B cell (primary cell): Measurements from ENCODE around the gene KAT2A. TPM values are rescaled to one million over a fixed set of nuclear protein-coding genes. Genes with fewer than 3 reads are reported as not detected.

Experiments
- ATAC-seq: fragments of 200-7000 bp; cut with Tn5 transposase; one replicate; pipeline ENCODE4 v1.10.0; 2021; ENCODE audit warnings: low read depth, mild to moderate bottlenecking, moderate number of reproducible peaks, moderate library complexity
- CTCF ChIA-PET: fragments of 350-600 bp; sonication (Branson Sonifier 250); formaldehyde crosslinking; loops from one replicate; lab custom pipeline; 2021; ENCODE audit warnings: antibody characterized with exemption, inconsistent platforms; lab: Charles Lee
- POLR2A ChIA-PET: fragments of 350-600 bp; sonication (Branson Sonifier 250); formaldehyde crosslinking; loops from one replicate; lab custom pipeline; 2021; ENCODE audit warnings: antibody characterized with exemption; lab: Charles Lee
- DNase-seq: peaks from one replicate; pipeline ENCODE4 v3.0.0; 2013
- H2AFZ ChIP-seq: 2 replicates; pipeline ENCODE4 v1.6.1; 2012; ENCODE audit warnings: mild to moderate bottlenecking, low read depth, low read length; ENCODE audit not compliant: insufficient read depth, poor library complexity, severe bottlenecking
- H3K27ac ChIP-seq, 2 donors: 1 replicate in 1 of 2; 2 replicates in 1 of 2; pipeline ENCODE4 v1.5.1; 2012 to 2013; ENCODE audit warnings: low read length in 2 of 2, mild to moderate bottlenecking in 2 of 2, moderate library complexity in 1 of 2
- H3K27me3 ChIP-seq, 4 experiments: fragments of 200-600 bp in 1 of 4; sonication (generic) in 1 of 4; replicated peaks in 1 of 4; 1 replicate in 2 of 4; 2 replicates in 2 of 4; pipeline versions ENCODE4 v1.6.1 to v1.7.0; 2013 to 2016; ENCODE audit warnings: low read length in 3 of 4, mild to moderate bottlenecking in 2 of 4, mixed read lengths in 1 of 4, moderate library complexity in 1 of 4; ENCODE audit not compliant: insufficient read depth in 4 of 4, control insufficient read depth in 3 of 4; ENCODE audit errors: control extremely low read depth in 1 of 4
- H3K36me3 ChIP-seq, 2 experiments: replicated peaks in 1 of 2; 1 replicate in 1 of 2; 2 replicates in 1 of 2; pipeline versions ENCODE4 v1.6.1 to v1.7.1; 2013; ENCODE audit warnings: low read length in 1 of 2; ENCODE audit not compliant: insufficient read depth in 2 of 2, control insufficient read depth in 1 of 2; ENCODE audit errors: control extremely low read depth in 1 of 2, extremely low read depth in 1 of 2
- H3K4me1 ChIP-seq, 2 donors: fragments of 200-600 bp in 1 of 2; sonication (generic) in 1 of 2; 1 replicate in 1 of 2; 2 replicates in 1 of 2; pipeline versions ENCODE4 v1.5.1 to v1.6.1; 2013 to 2017; ENCODE audit warnings: low read length in 2 of 2; ENCODE audit not compliant: control insufficient read depth in 2 of 2, insufficient read depth in 2 of 2
- H3K4me2 ChIP-seq: replicated peaks from 2 replicates; pipeline ENCODE3; 2012; ENCODE audit warnings: mild to moderate bottlenecking, low read depth, low read length; ENCODE audit not compliant: poor library complexity, severe bottlenecking
- H3K4me3 ChIP-seq, 5 experiments: fragments of 200-600 bp in 1 of 5; sonication (generic) in 1 of 5; 1 replicate in 3 of 5; 2 replicates in 2 of 5; pipeline versions ENCODE4 v1.5.1 to v1.7.0; 2011 to 2016; ENCODE audit warnings: low read length in 4 of 5, mild to moderate bottlenecking in 4 of 5, low read depth in 2 of 5, control low read depth in 1 of 5, moderate library complexity in 1 of 5; ENCODE audit not compliant: insufficient read depth in 1 of 5; ENCODE audit errors: control extremely low read depth in 1 of 5, extremely low read depth in 1 of 5
- H3K79me2 ChIP-seq: fragments of 200-600 bp; sonication (generic); one replicate; pipeline ENCODE4 v1.6.0; 2016; ENCODE audit warnings: low read length; ENCODE audit not compliant: control insufficient read depth, insufficient read depth
- H3K9ac ChIP-seq: fragments of 200-600 bp; sonication (generic); 2 replicates; pipeline ENCODE4 v1.6.1; 2017; ENCODE audit warnings: mild to moderate bottlenecking, low read length, moderate library complexity
- H3K9me3 ChIP-seq, 3 donors: one replicate each; pipeline versions ENCODE4 v1.6.1 to v1.7.1; 2013; ENCODE audit warnings: low read length in 2 of 3; ENCODE audit not compliant: control insufficient read depth in 2 of 3, insufficient read depth in 1 of 3; ENCODE audit errors: control extremely low read depth in 1 of 3
- H4K20me1 ChIP-seq: 2 replicates; pipeline ENCODE4 v1.6.0; 2012; ENCODE audit warnings: mild to moderate bottlenecking, low read length; ENCODE audit not compliant: insufficient read depth, control insufficient read depth, poor library complexity, severe bottlenecking
- H3K27ac Mint-ChIP-seq: one replicate; pipeline ENCODE4 v1.8.0; 2021; ENCODE audit warnings: mixed read lengths
- H3K27me3 Mint-ChIP-seq: one replicate; pipeline ENCODE4 v1.8.0; 2021; ENCODE audit warnings: mixed read lengths
- H3K4me1 Mint-ChIP-seq: one replicate; pipeline ENCODE4 v1.8.0; 2021; ENCODE audit warnings: mixed read lengths
- H3K4me3 Mint-ChIP-seq: one replicate; pipeline ENCODE4 v1.8.0; 2021; ENCODE audit warnings: mixed read lengths
- H3K9me3 Mint-ChIP-seq: one replicate; pipeline ENCODE4 v1.8.0; 2022; ENCODE audit warnings: mixed read lengths; ENCODE audit not compliant: insufficient read depth
- CTCF ChIP-seq: fragments of 200-600 bp; IDR thresholded peaks from one replicate; pipeline ENCODE4 v1.8.0; 2022; ENCODE audit warnings: antibody characterized with exemption, mild to moderate bottlenecking
- EZH2 ChIP-seq: IDR thresholded peaks from 2 replicates; pipeline ENCODE4 v1.6.1; 2012; ENCODE audit warnings: borderline replicate concordance, low read depth, mild to moderate bottlenecking, moderate library complexity, low read length; ENCODE audit not compliant: insufficient read depth, poor library complexity, severe bottlenecking
- WGBS: methylation state at CpG from one replicate; pipeline ENCODE4 v1.1.5; 2013; ENCODE audit warnings: missing lambda C conversion rate; ENCODE audit not compliant: insufficient coverage; 5-methylcytosine and 5-hydroxymethylcytosine counted together
- intact Hi-C: fragments of 100-400 bp; cut with micrococcal nuclease; formaldehyde crosslinking; loops from one replicate; pipeline ENCODE4 v1.10.0; 2022
- polyA plus RNA-seq: library from polyadenylated mRNA; depleted of rRNA; stranded (reverse); fragments of >200 nt; gene quantifications from 2 replicates; pipeline ENCODE4 v1.2.3, GENCODE V29; 2012
- total RNA-seq, 2 donors: library from RNA; stranded (reverse); fragments of 120-200 nt in 1 of 2; gene quantifications; 1 replicate in 1 of 2; 2 replicates in 1 of 2; pipeline versions ENCODE4 v1.2.3 to v1.2.4, GENCODE V29; 2013 to 2022

KAT2A gene
- total and polyA plus RNA-seq, 2 donors (not counting 1 experiment from before 2014, with no cell fraction given): 66.3 to 155 TPM

GRCh38 chr17:42138749-42139492 is 17.8 kb upstream of the KAT2A start:
- H3K4me3 Mint-ChIP-seq: no peak overlapping the region
- Histone ChIP-seq H3K79me2 (peaks cover 96% of the 10 kb centered on the region), H3K4me2 (no peak overlapping the region), H4K20me1 (peaks cover 78% of the 10 kb centered on the region), H3K9ac (no peak overlapping the region), H2AFZ (no peak overlapping the region), H3K27ac (no peak overlapping the region), H3K9me3 (no peaks in the 10 kb centered on the region), H3K27me3 (no peaks in the 10 kb centered on the region), H3K4me3 (no peak overlapping the region), H3K36me3 (peaks cover 0 to 29% of the 10 kb centered on the region in 2 experiments), H3K4me1 (peaks cover 30 to 36% of the 10 kb centered on the region in 2 donors)
- TF ChIP-seq CTCF (no peak), EZH2 (no peak)
- no peak overlapping the region for H3K27ac Mint-ChIP-seq
- ChIA-PET POLR2A (interaction anchor here (0.6 kb wide), 1 partner anchor 155 kb away, joined by 4 read pairs; no protein-coding TSS in a partner anchor), CTCF (interaction anchor here (0.7 kb wide), 1 partner anchor 23 kb away, joined by 3 read pairs; no protein-coding TSS in a partner anchor)
- intact Hi-C loops: no loop called here
- DNase-seq: no peak
- WGBS: 92% methylated on average over 7 of the region's 7 CpGs
- H3K4me1 Mint-ChIP-seq: peaks cover 54% of the 10 kb centered on the region
- no peaks in the 10 kb centered on the region for H3K9me3 Mint-ChIP-seq
- H3K27me3 Mint-ChIP-seq: no peaks in the 10 kb centered on the region
- ATAC-seq: no peak

GRCh38 chr17:42136654-42137051 is 15.5 kb upstream of the KAT2A start:
- H3K79me2 ChIP-seq: peaks cover 83% of the 10 kb centered on the region
- CTCF ChIA-PET: interaction anchor here (0.8 to 1.5 kb wide), 5 partner anchors 19 to 177 kb away, joined by 3 to 4 read pairs (median 3); no protein-coding TSS in a partner anchor
- POLR2A ChIA-PET: interaction anchor here (0.8 kb wide), 1 partner anchor 13 kb away, joined by 4 read pairs; no protein-coding TSS in a partner anchor
- no peak overlapping the region for H3K4me2 ChIP-seq
- H3K27ac ChIP-seq: peak overlapping the region in 1 of 2 donors; percentile 79
- H3K9me3 ChIP-seq: no peaks in the 10 kb centered on the region
- ATAC-seq (no peak), DNase-seq (no peak)
- H4K20me1 ChIP-seq: peaks cover 69% of the 10 kb centered on the region
- peaks cover 53 to 58% of the 10 kb centered on the region in 2 donors for H3K4me1 ChIP-seq
- H3K27me3 ChIP-seq: no peaks in the 10 kb centered on the region
- Mint-ChIP-seq H3K27me3 (no peaks in the 10 kb centered on the region), H3K4me3 (no peak overlapping the region), H3K9me3 (no peaks in the 10 kb centered on the region), H3K4me1 (peaks cover 61% of the 10 kb centered on the region), H3K27ac (peak overlapping the region; percentile 82)
- H2AFZ ChIP-seq: no peak overlapping the region
- WGBS: 46% methylated on average over 2 of the region's 3 CpGs
- TF ChIP-seq EZH2 (no peak), CTCF (no peak)
- no peak overlapping the region for H3K9ac ChIP-seq
- peaks cover 0 to 14% of the 10 kb centered on the region in 2 experiments for H3K36me3 ChIP-seq
- intact Hi-C loops: no loop called here
- no peak overlapping the region for H3K4me3 ChIP-seq
